ENCODE data around the gene PHLDB1. TPM values are rescaled to one million over a fixed set of nuclear protein-coding genes. Genes with fewer than 3 reads are reported as not detected.

Gene PHLDB1
- total RNA-seq, 1 donor: 132 TPM

DNA sequence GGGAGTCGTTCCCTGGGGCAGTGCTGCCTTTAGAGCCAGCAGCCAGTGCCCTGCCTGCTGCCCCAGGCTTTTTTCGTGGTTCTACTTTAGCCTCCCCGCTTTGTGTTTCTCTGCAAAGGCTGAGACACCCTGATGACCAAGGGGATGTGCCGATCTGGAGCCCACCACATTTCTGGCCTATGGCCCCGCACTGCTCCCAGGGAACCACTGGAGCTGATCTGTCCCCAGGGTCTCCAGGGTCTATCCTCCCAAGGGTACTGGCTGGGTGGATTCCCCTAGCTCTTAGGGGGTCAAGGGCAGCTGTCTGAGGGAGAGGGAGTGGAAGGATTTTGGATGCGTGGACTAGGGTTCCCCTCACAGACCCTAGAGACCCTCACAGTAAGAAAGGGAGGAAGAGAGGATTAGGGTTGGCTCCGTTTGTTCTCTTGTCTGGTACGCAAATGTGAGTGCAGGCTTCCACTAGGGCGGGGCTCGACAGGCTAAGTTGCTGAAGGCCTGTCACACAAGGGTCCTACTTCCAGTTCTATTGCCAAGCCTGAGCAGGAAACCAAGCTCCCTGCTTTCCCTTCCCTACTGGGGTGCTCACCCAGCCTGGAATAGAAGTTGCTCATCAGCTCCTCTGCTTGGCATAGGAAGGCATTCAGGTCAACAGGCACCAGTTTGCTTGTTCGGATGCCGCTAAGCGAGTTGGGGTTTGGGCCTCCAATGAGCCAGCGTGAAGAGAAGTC, 52.7 kb downstream of the PHLDB1 start:
- no peak for DNase-seq (ENCODE audit: low read depth)
- H3K4me3 ChIP-seq (ENCODE audit: low read depth, low read length): no peak overlapping the region
- no peak for TF ChIP-seq CTCF (IDR thresholded peaks at IDR 0.05; ENCODE audit: insufficient read depth, low read depth, low read length)

GRCh38 chr11:118660681-118661424, 53.4 kb downstream of the PHLDB1 start:
- H3K4me3 ChIP-seq (ENCODE audit: low read depth, low read length): no peak overlapping the region
- no peak for DNase-seq (ENCODE audit: low read depth)
- no peak for TF ChIP-seq CTCF (IDR thresholded peaks at IDR 0.05; ENCODE audit: insufficient read depth, low read depth, low read length)

DNA sequence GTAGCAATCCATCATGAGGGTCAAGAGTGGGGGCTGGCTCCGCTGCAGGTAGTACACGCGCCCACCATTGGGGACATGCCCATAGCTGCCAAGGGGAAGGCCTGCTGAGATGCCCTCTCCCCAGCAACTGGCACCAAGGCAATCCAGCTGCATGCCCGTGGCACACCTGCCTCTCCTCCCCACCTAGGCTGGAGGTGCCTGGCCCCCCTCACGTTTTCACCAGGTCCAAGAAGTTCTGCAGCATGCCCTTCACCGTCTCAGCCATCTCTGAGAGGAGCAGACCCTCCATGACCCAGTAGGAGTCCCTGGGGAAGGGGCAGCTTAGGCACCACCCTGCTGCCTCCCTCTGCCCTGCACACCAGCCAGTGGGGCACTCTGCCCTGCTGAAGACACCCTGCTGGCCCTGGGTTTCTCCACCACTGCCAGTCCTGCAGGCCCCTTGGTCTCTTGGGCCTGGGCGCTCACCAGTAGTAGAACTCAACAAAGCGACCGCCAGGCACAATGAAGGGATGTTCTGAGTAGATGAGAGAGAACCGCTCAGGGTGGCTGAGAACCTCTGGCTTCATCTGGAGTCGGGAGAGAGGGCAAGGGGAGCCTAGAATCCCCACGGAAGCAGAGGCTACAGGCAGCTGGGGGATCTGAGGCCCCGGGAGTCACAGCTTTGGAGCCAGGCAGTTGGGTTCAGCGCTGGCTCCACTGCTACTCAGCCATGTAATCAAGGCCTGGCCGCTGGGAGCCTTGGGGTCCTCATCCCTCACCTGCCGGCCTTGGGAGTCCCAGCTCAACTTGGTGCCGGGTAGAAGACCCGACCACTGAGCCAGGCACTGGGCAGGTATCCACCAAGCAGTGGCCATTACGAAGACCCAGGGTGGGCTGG, 54.2 kb downstream of the PHLDB1 start:
- TF ChIP-seq CTCF (IDR thresholded peaks at IDR 0.05; ENCODE audit: insufficient read depth, low read depth, low read length): no peak
- no peak for DNase-seq (ENCODE audit: low read depth)
- no peak overlapping the region for H3K4me3 ChIP-seq (ENCODE audit: low read depth, low read length)

DNA sequence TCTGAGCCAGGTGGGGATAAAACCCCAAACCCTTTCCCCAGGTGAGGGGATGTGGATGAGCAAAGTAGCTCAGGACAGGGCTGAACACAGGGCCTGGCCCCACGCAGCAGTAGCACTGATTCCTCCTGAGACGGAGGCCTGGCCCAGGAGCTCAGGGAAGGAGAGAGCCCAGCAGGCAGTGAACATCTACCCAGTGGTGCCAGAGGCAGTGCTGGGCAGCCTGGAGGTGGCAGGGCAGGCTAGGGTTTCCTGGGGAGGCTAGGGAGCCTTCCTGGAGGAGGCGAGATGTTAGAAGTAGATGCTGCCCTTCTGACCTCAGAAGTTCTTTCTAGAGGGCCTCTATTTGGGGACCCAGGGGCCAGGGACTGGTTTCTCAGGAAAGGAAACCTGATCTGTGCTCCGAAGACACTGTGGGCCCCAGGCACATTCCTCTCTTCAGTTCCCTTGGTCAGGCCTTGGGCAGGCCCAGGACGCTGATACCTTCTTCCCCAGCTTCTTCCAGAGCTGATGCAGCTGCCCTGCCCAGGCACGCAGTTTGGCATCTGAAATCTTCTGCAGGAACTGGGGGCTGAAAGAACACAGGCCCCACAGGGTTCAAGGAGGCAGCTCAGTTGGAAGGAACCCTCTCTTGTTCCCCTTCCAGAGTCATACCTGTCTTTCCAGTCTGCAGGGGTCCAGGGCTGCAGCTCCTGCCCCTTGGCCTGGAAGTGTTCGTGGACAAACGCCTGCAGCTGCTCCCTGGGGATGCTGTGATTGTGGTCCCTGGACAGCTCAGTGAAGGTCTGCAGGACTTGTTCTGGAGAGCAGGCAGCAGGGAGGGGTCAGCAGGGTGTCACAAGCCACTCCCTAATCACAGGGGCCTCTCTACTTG, 55.2 kb downstream of the PHLDB1 start:
- no peak for DNase-seq (ENCODE audit: low read depth)
- no peak for TF ChIP-seq CTCF (IDR thresholded peaks at IDR 0.05; ENCODE audit: insufficient read depth, low read depth, low read length)
- no peak overlapping the region for H3K4me3 ChIP-seq (ENCODE audit: low read depth, low read length)

- TF ChIP-seq CTCF (IDR thresholded peaks at IDR 0.05; ENCODE audit: insufficient read depth, low read depth, low read length): no peak
- no peak for DNase-seq (ENCODE audit: low read depth)
Measured at GRCh38 chr11:118663381-118663780, 56.0 kb downstream of the PHLDB1 start.

DNA sequence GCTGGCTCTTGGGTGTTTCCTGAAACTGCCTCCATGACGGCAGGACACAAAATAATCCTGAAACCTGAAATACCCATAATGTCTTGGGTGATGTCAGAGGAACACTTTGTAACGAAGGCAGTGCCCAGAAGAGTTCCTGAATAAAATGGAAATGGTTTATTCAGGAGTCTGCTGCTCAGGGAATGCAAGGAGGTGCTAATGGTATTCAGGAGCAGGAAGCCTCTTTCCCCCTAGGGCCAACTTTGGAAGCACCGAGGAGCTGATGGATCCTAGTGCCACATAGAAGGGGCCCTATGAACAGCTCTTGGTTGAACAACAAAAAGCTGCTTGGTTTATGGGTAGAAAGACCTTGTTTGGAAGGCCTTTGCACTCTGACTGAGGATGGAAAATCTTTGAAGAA, 56.5 kb downstream of the PHLDB1 start:
- TF ChIP-seq CTCF (IDR thresholded peaks at IDR 0.05; ENCODE audit: insufficient read depth, low read depth, low read length): no peak
- DNase-seq (ENCODE audit: low read depth): no peak
- no peak overlapping the region for H3K4me3 ChIP-seq (ENCODE audit: low read depth, low read length)

More at GRCh38 chr11:118663381-118663780, 56.0 kb downstream of the PHLDB1 start:
- no peak overlapping the region for H3K4me3 ChIP-seq (ENCODE audit: low read depth, low read length)

Data from fibroblast of villous mesenchyme (primary cell).